Measurements from ENCODE around the gene ASIC4. TPM values are rescaled to one million over a fixed set of nuclear protein-coding genes. Genes with fewer than 3 reads are reported as not detected.

ASIC4 gene
- total RNA-seq, 3 donors from 2014 or later (not counting 1 experiment from before 2014, with no cell fraction given) = 0.12 to 0.20 TPM; not detected in 1

DNA sequence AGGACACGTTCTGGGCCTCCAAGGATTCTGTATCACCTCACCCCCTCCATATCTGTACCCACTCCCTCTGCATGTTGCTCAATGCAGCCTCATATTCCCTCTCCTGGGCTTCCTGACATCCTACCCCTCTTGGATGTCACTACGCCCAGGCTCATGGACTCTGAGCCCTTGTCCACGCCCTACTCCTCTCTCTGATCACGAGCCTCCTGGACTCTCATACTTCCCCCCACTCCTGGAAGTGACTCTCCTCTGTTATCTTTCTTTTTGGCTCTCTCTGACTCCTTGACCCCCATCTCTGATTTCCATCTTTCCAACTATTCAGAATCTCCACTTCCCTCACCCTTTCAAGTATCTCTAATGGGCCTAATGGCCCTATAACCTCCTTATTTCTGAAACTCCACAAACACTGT lies 31.7 kb downstream of the ASIC4 start:
- peaks cover 30 to 33% of the 10 kb centered on the region in 2 donors for H3K4me1 Mint-ChIP-seq
- H3K9me3 Mint-ChIP-seq = no peaks in the 10 kb centered on the region
- TF ChIP-seq, protein P1, sequence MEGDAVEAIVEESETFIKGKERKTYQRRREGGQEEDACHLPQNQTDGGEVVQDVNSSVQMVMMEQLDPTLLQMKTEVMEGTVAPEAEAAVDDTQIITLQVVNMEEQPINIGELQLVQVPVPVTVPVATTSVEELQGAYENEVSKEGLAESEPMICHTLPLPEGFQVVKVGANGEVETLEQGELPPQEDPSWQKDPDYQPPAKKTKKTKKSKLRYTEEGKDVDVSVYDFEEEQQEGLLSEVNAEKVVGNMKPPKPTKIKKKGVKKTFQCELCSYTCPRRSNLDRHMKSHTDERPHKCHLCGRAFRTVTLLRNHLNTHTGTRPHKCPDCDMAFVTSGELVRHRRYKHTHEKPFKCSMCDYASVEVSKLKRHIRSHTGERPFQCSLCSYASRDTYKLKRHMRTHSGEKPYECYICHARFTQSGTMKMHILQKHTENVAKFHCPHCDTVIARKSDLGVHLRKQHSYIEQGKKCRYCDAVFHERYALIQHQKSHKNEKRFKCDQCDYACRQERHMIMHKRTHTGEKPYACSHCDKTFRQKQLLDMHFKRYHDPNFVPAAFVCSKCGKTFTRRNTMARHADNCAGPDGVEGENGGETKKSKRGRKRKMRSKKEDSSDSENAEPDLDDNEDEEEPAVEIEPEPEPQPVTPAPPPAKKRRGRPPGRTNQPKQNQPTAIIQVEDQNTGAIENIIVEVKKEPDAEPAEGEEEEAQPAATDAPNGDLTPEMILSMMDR (IDR thresholded peaks at IDR 0.05) = no peak
- Histone ChIP-seq H3K4me3 (ENCODE audit: low read length) (no peak overlapping the region), H3K4me1 (ENCODE audit: control insufficient read depth, insufficient read depth, low read length) (peaks cover 27% of the 10 kb centered on the region), H3K27me3 (ENCODE audit: control insufficient read depth, insufficient read depth, low read length) (peaks cover under 1% of the 10 kb centered on the region), H3K9me3 (ENCODE audit: control insufficient read depth, insufficient read depth, low read length) (no peaks in the 10 kb centered on the region), H3K27ac (ENCODE audit: low read length) (no peak overlapping the region), H3K36me3 (ENCODE audit: control insufficient read depth, insufficient read depth, low read length) (no peaks in the 10 kb centered on the region)
- no peak for DNase-seq
- intact Hi-C loops (cut with micrococcal nuclease) = no loop called here
- WGBS (ENCODE audit: insufficient coverage) = 70% methylated on average over 4 of the region's 4 CpGs
- no peak for ATAC-seq
- H3K27me3 Mint-ChIP-seq (ENCODE audit: low read depth in 2 of 2) = peaks cover 6 to 31% of the 10 kb centered on the region in 2 donors
- H3K36me3 Mint-ChIP-seq = no peaks in the 10 kb centered on the region
- peak overlapping the region; percentile 14 for H3K4me3 Mint-ChIP-seq
- H3K27ac Mint-ChIP-seq = no peak overlapping the region

DNA sequence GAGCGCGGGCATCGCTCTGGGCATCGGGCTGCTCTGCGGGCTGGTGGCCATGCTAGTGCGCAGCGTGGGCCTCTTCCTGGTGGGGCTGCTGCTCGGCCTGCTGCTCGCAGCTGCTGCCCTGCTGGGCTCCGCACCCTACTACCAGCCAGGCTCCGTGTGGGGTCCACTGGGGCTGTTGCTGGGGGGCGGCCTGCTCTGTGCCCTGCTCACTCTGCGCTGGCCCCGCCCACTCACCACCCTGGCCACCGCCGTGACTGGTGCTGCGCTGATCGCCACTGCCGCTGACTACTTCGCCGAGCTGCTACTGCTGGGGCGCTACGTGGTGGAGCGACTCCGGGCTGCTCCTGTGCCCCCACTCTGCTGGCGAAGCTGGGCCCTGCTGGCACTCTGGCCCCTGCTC lies 33.3 kb downstream of the ASIC4 start:
- Mint-ChIP-seq H3K4me3 (no peak overlapping the region), H3K4me1 (peaks cover 20 to 32% of the 10 kb centered on the region in 2 donors), H3K9me3 (no peaks in the 10 kb centered on the region), H3K27ac (no peak overlapping the region), H3K27me3 (ENCODE audit: low read depth in 2 of 2) (peaks cover 6 to 37% of the 10 kb centered on the region in 2 donors), H3K36me3 (no peaks in the 10 kb centered on the region)
- peaks cover 22% of the 10 kb centered on the region for H3K4me1 ChIP-seq (ENCODE audit: control insufficient read depth, insufficient read depth, low read length)
- TF ChIP-seq, protein P1 (IDR thresholded peaks at IDR 0.05) = no peak
- no peaks in the 10 kb centered on the region for H3K36me3 ChIP-seq (ENCODE audit: control insufficient read depth, insufficient read depth, low read length)
- WGBS (ENCODE audit: insufficient coverage) = 96% methylated on average over 26 of the region's 26 CpGs
- intact Hi-C loops (cut with micrococcal nuclease) = no loop called here
- ATAC-seq (no peak), DNase-seq (no peak)
- no peak overlapping the region for H3K4me3 ChIP-seq (ENCODE audit: low read length)
- H3K27me3 ChIP-seq (ENCODE audit: control insufficient read depth, insufficient read depth, low read length) = peaks cover 13% of the 10 kb centered on the region
- no peak overlapping the region for H3K27ac ChIP-seq (ENCODE audit: low read length)
- H3K9me3 ChIP-seq (ENCODE audit: control insufficient read depth, insufficient read depth, low read length) = no peaks in the 10 kb centered on the region

- no peaks in the 10 kb centered on the region for H3K36me3 ChIP-seq (ENCODE audit: control insufficient read depth, insufficient read depth, low read length)
- peaks cover 10 to 42% of the 10 kb centered on the region in 2 donors for H3K27me3 Mint-ChIP-seq (ENCODE audit: low read depth in 2 of 2)
- no peaks in the 10 kb centered on the region for H3K9me3 ChIP-seq (ENCODE audit: control insufficient read depth, insufficient read depth, low read length)
- no peaks in the 10 kb centered on the region for H3K36me3 Mint-ChIP-seq
- no peak overlapping the region for H3K4me3 Mint-ChIP-seq
- DNase-seq (no peak), ATAC-seq (no peak)
- intact Hi-C loops (cut with micrococcal nuclease) = no loop called here
- H3K9me3 Mint-ChIP-seq = no peaks in the 10 kb centered on the region
- WGBS (ENCODE audit: insufficient coverage) = 93% methylated on average over 18 of the region's 18 CpGs
- H3K27ac Mint-ChIP-seq = no peak overlapping the region
- TF ChIP-seq, protein P1 (IDR thresholded peaks at IDR 0.05) = no peak
- peaks cover 24% of the 10 kb centered on the region for H3K27me3 ChIP-seq (ENCODE audit: control insufficient read depth, insufficient read depth, low read length)
- H3K27ac ChIP-seq (ENCODE audit: low read length) = no peak overlapping the region
- H3K4me3 ChIP-seq (ENCODE audit: low read length) = no peak overlapping the region
- peaks cover 16 to 28% of the 10 kb centered on the region in 2 donors for H3K4me1 Mint-ChIP-seq
- H3K4me1 ChIP-seq (ENCODE audit: control insufficient read depth, insufficient read depth, low read length) = peaks cover 27% of the 10 kb centered on the region
These were observed 34.7 kb downstream of the ASIC4 start for GRCh38 chr2:219548990-219549389.

- TF ChIP-seq, protein P1 (IDR thresholded peaks at IDR 0.05) = no peak
- Mint-ChIP-seq H3K4me3 (no peak overlapping the region), H3K27ac (no peak overlapping the region), H3K36me3 (no peaks in the 10 kb centered on the region), H3K27me3 (ENCODE audit: low read depth in 2 of 2) (peaks cover 14 to 42% of the 10 kb centered on the region in 2 donors), H3K4me1 (peaks cover 10 to 22% of the 10 kb centered on the region in 2 donors), H3K9me3 (no peaks in the 10 kb centered on the region)
- ATAC-seq = no peak
- Histone ChIP-seq H3K27me3 (ENCODE audit: control insufficient read depth, insufficient read depth, low read length) (peaks cover 28% of the 10 kb centered on the region), H3K4me3 (ENCODE audit: low read length) (no peak overlapping the region), H3K9me3 (ENCODE audit: control insufficient read depth, insufficient read depth, low read length) (no peaks in the 10 kb centered on the region), H3K4me1 (ENCODE audit: control insufficient read depth, insufficient read depth, low read length) (peaks cover 20% of the 10 kb centered on the region), H3K27ac (ENCODE audit: low read length) (no peak overlapping the region), H3K36me3 (ENCODE audit: control insufficient read depth, insufficient read depth, low read length) (no peaks in the 10 kb centered on the region)
- no peak for DNase-seq
- 87% methylated on average over 9 of the region's 9 CpGs for WGBS (ENCODE audit: insufficient coverage)
- intact Hi-C loops (cut with micrococcal nuclease) = no loop called here
These were observed 35.3 kb downstream of the ASIC4 start for GRCh38 chr2:219549619-219550018.
